ENCODE results near the gene DOCK11.

DNA sequence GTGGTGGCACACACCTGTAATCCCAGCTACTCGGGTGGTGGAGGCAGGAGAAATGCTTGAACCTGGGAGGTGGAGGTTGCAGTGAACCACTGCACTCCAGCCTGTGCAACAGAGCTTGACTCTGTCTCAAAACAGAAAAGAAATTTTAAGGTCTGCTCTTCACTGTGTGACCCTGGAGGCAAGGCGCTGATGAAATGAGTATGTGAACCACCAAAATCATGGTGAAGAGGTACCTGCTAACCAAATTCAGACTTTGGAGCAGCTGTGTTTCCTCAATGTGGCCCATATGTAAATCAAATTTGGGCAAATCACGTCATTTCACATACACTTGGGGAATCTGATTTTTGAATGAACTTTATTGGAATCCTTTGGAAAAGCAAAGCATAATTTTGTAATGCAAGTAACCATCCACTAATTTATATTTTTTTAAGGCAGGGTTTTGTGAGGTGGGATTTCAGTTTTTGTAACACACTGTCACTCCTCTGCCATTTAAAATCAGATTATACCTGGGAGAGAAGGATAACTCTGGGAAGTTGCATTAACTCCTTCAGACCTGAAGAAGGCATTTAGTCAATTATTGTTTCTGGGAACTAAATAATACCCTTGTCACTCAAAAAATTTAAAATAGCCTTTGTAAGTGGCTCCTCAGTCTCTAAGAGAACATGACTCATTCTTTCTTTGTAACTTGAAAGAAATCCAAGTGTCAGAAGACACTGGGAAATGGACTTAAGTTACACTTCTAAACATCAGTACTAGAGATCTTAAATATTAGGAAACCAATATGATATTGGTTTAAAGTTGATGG is 24.0 kb downstream of the DOCK11 start:
- TF ChIP-seq EZH2 (IDR thresholded peaks at IDR 0.05) (no peak), POLR2AphosphoS5 (IDR thresholded peaks at IDR 0.05; ENCODE audit: borderline replicate concordance, low read depth, low read length) (no peak)
